WTC11 (cell line): ENCODE results near the gene RFWD3. TPM values are rescaled to one million over a fixed set of nuclear protein-coding genes. Genes with fewer than 3 reads are reported as not detected.

Source experiments
- ATAC-seq: fragments of 200-7000 bp; cut with Tn5 transposase; 2 replicates; pipeline ENCODE4 v1.10.0; 2021; ENCODE audit warnings: mild to moderate bottlenecking, moderate library complexity
- CTCF ChIA-PET: fragments of 300-600 bp; sonication (Branson Sonifier 250); formaldehyde crosslinking; loops from one replicate; lab custom pipeline; 2021; ENCODE audit warnings: antibody characterized with exemption; lab: Charles Lee
- POLR2A ChIA-PET: fragments of 350-600 bp; sonication (Branson Sonifier 250); formaldehyde crosslinking; loops from one replicate; lab custom pipeline; 2021; ENCODE audit warnings: antibody characterized with exemption; lab: Charles Lee
- DNase-seq: peaks from one replicate; pipeline ENCODE4 v3.0.0; 2021; ENCODE audit warnings: low spot score
- H3K27ac Mint-ChIP-seq: 2 replicates; pipeline ENCODE4 v1.8.0; 2021; ENCODE audit warnings: mixed read lengths
- H3K27me3 Mint-ChIP-seq: 2 replicates; pipeline ENCODE4 v1.8.0; 2021; ENCODE audit warnings: low read depth, mild to moderate bottlenecking, moderate library complexity, mixed read lengths
- H3K36me3 Mint-ChIP-seq: 2 replicates; pipeline ENCODE4 v1.8.0; 2021; ENCODE audit warnings: mixed read lengths
- H3K4me1 Mint-ChIP-seq: 2 replicates; pipeline ENCODE4 v1.8.0; 2022; ENCODE audit warnings: mixed read lengths
- H3K4me3 Mint-ChIP-seq: 2 replicates; pipeline ENCODE4 v1.8.0; 2021; ENCODE audit warnings: mild to moderate bottlenecking, moderate library complexity, mixed read lengths
- H3K9me3 Mint-ChIP-seq: 2 replicates; pipeline ENCODE4 v1.8.0; 2021; ENCODE audit warnings: mixed read lengths
- ATF3 ChIP-seq: sonication (generic); formaldehyde crosslinking; conservative IDR thresholded peaks from 2 replicates; pipeline ENCODE4 v1.8.1; 2022; ENCODE audit warnings: mild to moderate bottlenecking, missing genetic modification reagents
- ESRRA ChIP-seq: sonication (generic); formaldehyde crosslinking; IDR thresholded peaks from 2 replicates; pipeline ENCODE4 v1.8.1; 2022; ENCODE audit warnings: mild to moderate bottlenecking, missing genetic modification reagents, borderline replicate concordance
- ETV6 ChIP-seq: sonication (generic); formaldehyde crosslinking; IDR thresholded peaks from 2 replicates; pipeline ENCODE4 v1.8.1; 2022; ENCODE audit warnings: mild to moderate bottlenecking, missing genetic modification reagents
- FOXJ3 ChIP-seq: sonication (generic); formaldehyde crosslinking; IDR thresholded peaks from 2 replicates; pipeline ENCODE4 v1.9.0; 2021; ENCODE audit warnings: missing genetic modification reagents, mild to moderate bottlenecking, borderline replicate concordance
- FOXK1 ChIP-seq: sonication (generic); formaldehyde crosslinking; IDR thresholded peaks from 2 replicates; pipeline ENCODE4 v1.8.0; 2022; ENCODE audit warnings: mild to moderate bottlenecking, moderate library complexity, missing genetic modification reagents
- IRF2 ChIP-seq: sonication (generic); formaldehyde crosslinking; IDR thresholded peaks from 2 replicates; pipeline ENCODE4 v1.8.0; 2022; ENCODE audit warnings: low read depth, missing genetic modification reagents, borderline replicate concordance
- JUN ChIP-seq: sonication (generic); formaldehyde crosslinking; IDR thresholded peaks from 2 replicates; pipeline ENCODE4 v1.8.0; 2023; ENCODE audit warnings: mild to moderate bottlenecking, missing genetic modification reagents
- NR2C2 ChIP-seq: sonication (generic); formaldehyde crosslinking; IDR thresholded peaks from 2 replicates; pipeline ENCODE4 v1.8.0; 2022; ENCODE audit warnings: mild to moderate bottlenecking, missing genetic modification reagents
- PRRX2 ChIP-seq: fragments of 250-450 bp; sonication (Bioruptor Pico); IDR thresholded peaks from 2 replicates; pipeline ENCODE4 v1.8.0; 2021; ENCODE audit warnings: mild to moderate bottlenecking
- RORB ChIP-seq: fragments of 250-450 bp; sonication (Bioruptor Pico); IDR thresholded peaks from 2 replicates; pipeline ENCODE4 v1.9.0; 2021; ENCODE audit warnings: mild to moderate bottlenecking
- SMAD3 ChIP-seq: sonication (generic); formaldehyde crosslinking; IDR thresholded peaks from 2 replicates; pipeline ENCODE4 v1.8.0; 2022; ENCODE audit warnings: missing genetic modification reagents, mild to moderate bottlenecking, borderline replicate concordance
- TCF7 ChIP-seq: sonication (generic); formaldehyde crosslinking; IDR thresholded peaks from 2 replicates; pipeline ENCODE4 v1.8.0; 2022; ENCODE audit warnings: mild to moderate bottlenecking, low read depth, missing genetic modification reagents, moderate library complexity
- TEAD1 ChIP-seq: sonication (generic); formaldehyde crosslinking; IDR thresholded peaks from 2 replicates; pipeline ENCODE4 v1.8.0; 2022; ENCODE audit warnings: mild to moderate bottlenecking, missing genetic modification reagents
- ZNF138 ChIP-seq: sonication (generic); formaldehyde crosslinking; conservative IDR thresholded peaks from 2 replicates; pipeline ENCODE4 v1.8.1; 2022; ENCODE audit warnings: mild to moderate bottlenecking, moderate library complexity, missing genetic modification reagents
- ZNF219 ChIP-seq: sonication (generic); formaldehyde crosslinking; IDR thresholded peaks from 2 replicates; pipeline ENCODE4 v1.8.0; 2023; ENCODE audit warnings: missing genetic modification reagents, mild to moderate bottlenecking, borderline replicate concordance
- ZNF232 ChIP-seq: sonication (generic); formaldehyde crosslinking; IDR thresholded peaks from 2 replicates; pipeline ENCODE4 v1.8.0; 2022; ENCODE audit warnings: mild to moderate bottlenecking, missing genetic modification reagents
- ZNF263 ChIP-seq: sonication (generic); formaldehyde crosslinking; IDR thresholded peaks from 2 replicates; pipeline ENCODE4 v1.8.1; 2022; ENCODE audit warnings: low read depth, mild to moderate bottlenecking, moderate library complexity, missing genetic modification reagents
- ZNF671 ChIP-seq: fragments of 250-450 bp; sonication (Bioruptor Pico); IDR thresholded peaks from 2 replicates; pipeline ENCODE4 v1.8.0; 2021; ENCODE audit warnings: mild to moderate bottlenecking
- total RNA-seq: library from RNA; stranded (reverse); gene quantifications from 3 replicates; pipeline ENCODE4 v1.2.3, GENCODE V29; 2021
- TF ChIP-seq, protein P1 (sequence below): fragments of 250-450 bp; sonication (Bioruptor Pico); IDR thresholded peaks from 2 replicates; pipeline ENCODE4 v1.9.0; 2021; ENCODE audit warnings: mild to moderate bottlenecking
- TF ChIP-seq, protein P2 (sequence below): sonication (generic); formaldehyde crosslinking; IDR thresholded peaks from 2 replicates; pipeline ENCODE4 v1.8.1; 2023; ENCODE audit warnings: mild to moderate bottlenecking, missing genetic modification reagents
- TF ChIP-seq, protein P3 (sequence below): fragments of 250-450 bp; sonication (Bioruptor Pico); IDR thresholded peaks from 2 replicates; pipeline ENCODE4 v2.1.2; 2022; ENCODE audit warnings: mild to moderate bottlenecking, moderate library complexity
- TF ChIP-seq, protein P4 (sequence below): sonication (generic); formaldehyde crosslinking; IDR thresholded peaks from 2 replicates; pipeline ENCODE4 v1.8.1; 2022; ENCODE audit warnings: mild to moderate bottlenecking, missing genetic modification reagents, moderate library complexity, borderline replicate concordance

The RFWD3 gene
- total RNA-seq, 1 experiment from 2014 or later: 109 TPM

- no peak for TF ChIP-seq NR2C2 (CRISPR knock-in tag)
- TF ChIP-seq, protein P1, sequence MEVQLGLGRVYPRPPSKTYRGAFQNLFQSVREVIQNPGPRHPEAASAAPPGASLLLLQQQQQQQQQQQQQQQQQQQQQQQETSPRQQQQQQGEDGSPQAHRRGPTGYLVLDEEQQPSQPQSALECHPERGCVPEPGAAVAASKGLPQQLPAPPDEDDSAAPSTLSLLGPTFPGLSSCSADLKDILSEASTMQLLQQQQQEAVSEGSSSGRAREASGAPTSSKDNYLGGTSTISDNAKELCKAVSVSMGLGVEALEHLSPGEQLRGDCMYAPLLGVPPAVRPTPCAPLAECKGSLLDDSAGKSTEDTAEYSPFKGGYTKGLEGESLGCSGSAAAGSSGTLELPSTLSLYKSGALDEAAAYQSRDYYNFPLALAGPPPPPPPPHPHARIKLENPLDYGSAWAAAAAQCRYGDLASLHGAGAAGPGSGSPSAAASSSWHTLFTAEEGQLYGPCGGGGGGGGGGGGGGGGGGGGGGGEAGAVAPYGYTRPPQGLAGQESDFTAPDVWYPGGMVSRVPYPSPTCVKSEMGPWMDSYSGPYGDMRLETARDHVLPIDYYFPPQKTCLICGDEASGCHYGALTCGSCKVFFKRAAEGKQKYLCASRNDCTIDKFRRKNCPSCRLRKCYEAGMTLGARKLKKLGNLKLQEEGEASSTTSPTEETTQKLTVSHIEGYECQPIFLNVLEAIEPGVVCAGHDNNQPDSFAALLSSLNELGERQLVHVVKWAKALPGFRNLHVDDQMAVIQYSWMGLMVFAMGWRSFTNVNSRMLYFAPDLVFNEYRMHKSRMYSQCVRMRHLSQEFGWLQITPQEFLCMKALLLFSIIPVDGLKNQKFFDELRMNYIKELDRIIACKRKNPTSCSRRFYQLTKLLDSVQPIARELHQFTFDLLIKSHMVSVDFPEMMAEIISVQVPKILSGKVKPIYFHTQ (CRISPR knock-in tag): no peak
- TF ChIP-seq, protein P2, sequence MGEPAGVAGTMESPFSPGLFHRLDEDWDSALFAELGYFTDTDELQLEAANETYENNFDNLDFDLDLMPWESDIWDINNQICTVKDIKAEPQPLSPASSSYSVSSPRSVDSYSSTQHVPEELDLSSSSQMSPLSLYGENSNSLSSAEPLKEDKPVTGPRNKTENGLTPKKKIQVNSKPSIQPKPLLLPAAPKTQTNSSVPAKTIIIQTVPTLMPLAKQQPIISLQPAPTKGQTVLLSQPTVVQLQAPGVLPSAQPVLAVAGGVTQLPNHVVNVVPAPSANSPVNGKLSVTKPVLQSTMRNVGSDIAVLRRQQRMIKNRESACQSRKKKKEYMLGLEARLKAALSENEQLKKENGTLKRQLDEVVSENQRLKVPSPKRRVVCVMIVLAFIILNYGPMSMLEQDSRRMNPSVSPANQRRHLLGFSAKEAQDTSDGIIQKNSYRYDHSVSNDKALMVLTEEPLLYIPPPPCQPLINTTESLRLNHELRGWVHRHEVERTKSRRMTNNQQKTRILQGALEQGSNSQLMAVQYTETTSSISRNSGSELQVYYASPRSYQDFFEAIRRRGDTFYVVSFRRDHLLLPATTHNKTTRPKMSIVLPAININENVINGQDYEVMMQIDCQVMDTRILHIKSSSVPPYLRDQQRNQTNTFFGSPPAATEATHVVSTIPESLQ (CRISPR knock-in tag): no peak
- TF ChIP-seq IRF2 (CRISPR knock-in tag): no peak
- no peak for TF ChIP-seq ZNF219
- no peak for TF ChIP-seq ZNF138 (CRISPR knock-in tag)
- no peak for TF ChIP-seq ZNF671 (CRISPR knock-in tag)
- TF ChIP-seq TEAD1 (CRISPR knock-in tag): no peak
- TF ChIP-seq JUN: no peak
- TF ChIP-seq, protein P3, sequence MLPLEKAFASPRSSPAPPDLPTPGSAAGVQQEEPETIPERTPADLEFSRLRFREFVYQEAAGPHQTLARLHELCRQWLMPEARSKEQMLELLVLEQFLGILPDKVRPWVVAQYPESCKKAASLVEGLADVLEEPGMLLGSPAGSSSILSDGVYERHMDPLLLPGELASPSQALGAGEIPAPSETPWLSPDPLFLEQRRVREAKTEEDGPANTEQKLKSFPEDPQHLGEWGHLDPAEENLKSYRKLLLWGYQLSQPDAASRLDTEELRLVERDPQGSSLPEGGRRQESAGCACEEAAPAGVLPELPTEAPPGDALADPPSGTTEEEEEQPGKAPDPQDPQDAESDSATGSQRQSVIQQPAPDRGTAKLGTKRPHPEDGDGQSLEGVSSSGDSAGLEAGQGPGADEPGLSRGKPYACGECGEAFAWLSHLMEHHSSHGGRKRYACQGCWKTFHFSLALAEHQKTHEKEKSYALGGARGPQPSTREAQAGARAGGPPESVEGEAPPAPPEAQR: no peak
- TF ChIP-seq FOXJ3: no peak
- no peak for TF ChIP-seq FOXK1 (CRISPR knock-in tag)
- no peak for TF ChIP-seq ESRRA (CRISPR knock-in tag)
- TF ChIP-seq TCF7 (CRISPR knock-in tag): no peak
- H3K27ac Mint-ChIP-seq: no peak overlapping the region
- POLR2A ChIA-PET: no interaction called here
- no peaks in the 10 kb centered on the region for H3K9me3 Mint-ChIP-seq
- ATAC-seq (no peak), DNase-seq (no peak)
- no peaks in the 10 kb centered on the region for H3K27me3 Mint-ChIP-seq
- H3K4me1 Mint-ChIP-seq: peaks cover 14% of the 10 kb centered on the region
- H3K4me3 Mint-ChIP-seq: no peak overlapping the region
- H3K36me3 Mint-ChIP-seq: no peaks in the 10 kb centered on the region
- CTCF ChIA-PET: no interaction called here
Measured at GRCh38 chr16:74578838-74579237, 87.8 kb downstream of the RFWD3 start.

DNA sequence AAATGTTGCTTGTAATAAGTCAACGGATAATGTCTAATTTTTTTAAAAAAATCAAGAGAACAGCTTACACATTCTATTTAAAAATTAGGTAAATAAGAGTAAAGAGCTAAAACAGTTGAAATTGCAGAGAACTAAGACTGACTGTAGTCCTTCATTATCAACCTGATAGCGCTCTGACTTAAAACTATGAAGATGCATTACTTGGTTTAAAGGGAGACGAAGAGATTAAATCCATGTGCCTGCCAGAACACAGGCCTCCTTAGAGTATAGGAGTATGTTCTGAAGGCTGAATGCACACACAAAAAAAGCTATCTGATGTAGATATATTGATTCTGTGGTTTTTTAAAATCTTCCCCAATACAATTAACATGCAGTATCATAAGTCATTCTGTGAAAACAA, 88.2 kb downstream of the RFWD3 start:
- H3K36me3 Mint-ChIP-seq: no peaks in the 10 kb centered on the region
- CTCF ChIA-PET: no interaction called here
- DNase-seq: no peak
- no peak for ATAC-seq
- H3K27ac Mint-ChIP-seq: no peak overlapping the region; the same call in 1 of the 2 replicates
- POLR2A ChIA-PET: no interaction called here
- TF ChIP-seq ATF3 (no peak), ETV6 (CRISPR knock-in tag) (no peak), ZNF232 (no peak), RORB (CRISPR knock-in tag) (no peak), ZNF263 (CRISPR knock-in tag) (no peak), SMAD3 (no peak), PRRX2 (CRISPR knock-in tag) (no peak)
- TF ChIP-seq, protein P3: no peak
- TF ChIP-seq, protein P4, sequence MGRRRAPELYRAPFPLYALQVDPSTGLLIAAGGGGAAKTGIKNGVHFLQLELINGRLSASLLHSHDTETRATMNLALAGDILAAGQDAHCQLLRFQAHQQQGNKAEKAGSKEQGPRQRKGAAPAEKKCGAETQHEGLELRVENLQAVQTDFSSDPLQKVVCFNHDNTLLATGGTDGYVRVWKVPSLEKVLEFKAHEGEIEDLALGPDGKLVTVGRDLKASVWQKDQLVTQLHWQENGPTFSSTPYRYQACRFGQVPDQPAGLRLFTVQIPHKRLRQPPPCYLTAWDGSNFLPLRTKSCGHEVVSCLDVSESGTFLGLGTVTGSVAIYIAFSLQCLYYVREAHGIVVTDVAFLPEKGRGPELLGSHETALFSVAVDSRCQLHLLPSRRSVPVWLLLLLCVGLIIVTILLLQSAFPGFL (CRISPR knock-in tag): no peak
- peaks cover 12% of the 10 kb centered on the region; the same call in 1 of the 2 replicates for H3K4me1 Mint-ChIP-seq
- no peaks in the 10 kb centered on the region for H3K27me3 Mint-ChIP-seq
- H3K9me3 Mint-ChIP-seq: no peaks in the 10 kb centered on the region
- H3K4me3 Mint-ChIP-seq: no peak overlapping the region
